GM12872 (cell line): Measurements from ENCODE around the gene CLDN4.

Experiments
- CTCF ChIP-seq: IDR thresholded peaks from 3 replicates; pipeline ENCODE4 v1.5.1; 2011; ENCODE audit warnings: low read depth, mild to moderate bottlenecking, low read length, moderate library complexity; ENCODE audit not compliant: insufficient read depth

Gene CLDN4

GRCh38 chr7:73847941-73848723 is 17.3 kb downstream of the CLDN4 start:
- no peak for TF ChIP-seq CTCF

- TF ChIP-seq CTCF = no peak
These were observed 20.0 kb downstream of the CLDN4 start for GRCh38 chr7:73850781-73851207.

GRCh38 chr7:73851410-73852338 is 20.9 kb downstream of the CLDN4 start:
- TF ChIP-seq CTCF = no peak

- TF ChIP-seq CTCF = no peak
These were observed 21.7 kb downstream of the CLDN4 start for GRCh38 chr7:73852500-73852899.

GRCh38 chr7:73856941-73857340 is 26.1 kb downstream of the CLDN4 start:
- TF ChIP-seq CTCF = no peak

GRCh38 chr7:73858807-73859206 is 28.0 kb downstream of the CLDN4 start:
- TF ChIP-seq CTCF = no peak

- TF ChIP-seq CTCF = no peak
These were observed 30.1 kb downstream of the CLDN4 start, which contains the start of gene TMEM270 for GRCh38 chr7:73860859-73861258. Gene TMEM270 (plus strand): TSS chr7:73861159. CDS start chr7:73861195, 36 bp downstream.
